HCT116 (cell line): Measurements from ENCODE around the gene STKLD1. TPM values are rescaled to one million over a fixed set of nuclear protein-coding genes. Genes with fewer than 3 reads are reported as not detected.

ENCODE experiments used
- ATAC-seq: fragments of 200-7000 bp; cut with Tn5 transposase; 2 replicates; pipeline ENCODE4 v1.9.1; 2020; ENCODE audit warnings: mild to moderate bottlenecking, moderate library complexity
- BruUV-seq: library from RNA; stranded (reverse); fragments of 400-500 nt; replicated peaks from 2 replicates; lab custom pipeline; 2021; lab: Mats Ljungman, UMichigan
- CTCF ChIA-PET: fragments of 300-600 bp; sonication (Branson Sonifier 250); formaldehyde crosslinking; loops from one replicate; lab custom pipeline; 2021; ENCODE audit warnings: antibody characterized with exemption; lab: Charles Lee
- POLR2A ChIA-PET: fragments of 300-600, 350-600 bp; sonication (Branson Sonifier 250); formaldehyde crosslinking; loops from one replicate; lab custom pipeline; 2021; ENCODE audit warnings: antibody characterized with exemption; lab: Charles Lee
- RAD21 ChIA-PET, 2 experiments: fragments of 300-600 bp; sonication (Branson Sonifier 250); formaldehyde crosslinking; loops; one replicate each; lab custom pipeline; 2023; ENCODE audit warnings: low total read pairs in 2 of 2; ENCODE audit not compliant: uncharacterized antibody in 2 of 2, unreplicated experiment in 2 of 2, low non-redundant PET in 1 of 2; lab: Charles Lee
- DNase-seq: peaks from one replicate; pipeline ENCODE4 v3.0.0-alpha.2; 2010; ENCODE audit warnings: low read depth, low spot score
- H2AFZ ChIP-seq: fragments of 200-600 bp; shearing (Covaris generic), sonication (generic); 2 replicates; pipeline ENCODE4 v1.6.1; 2017; ENCODE audit warnings: low read depth, mixed run types, mixed read lengths, antibody characterized with exemption, low read length; ENCODE audit not compliant: poor library complexity, severe bottlenecking
- H3K27ac ChIP-seq: 2 replicates; pipeline ENCODE4 v1.5.1; 2012; ENCODE audit warnings: low read depth, low read length
- H3K27me3 ChIP-seq: fragments of 200-600 bp; sonication (generic); 2 replicates; pipeline ENCODE4 v1.6.1; 2016; ENCODE audit warnings: mixed run types, low read length, mixed read lengths; ENCODE audit not compliant: insufficient read depth
- H3K36me3 ChIP-seq, 2 experiments: fragments of 200-500 bp in 1 of 2; fragments of 200-600 bp in 1 of 2; sonication (Bioruptor generic) in 1 of 2; sonication (generic) in 1 of 2; 2 replicates each; pipeline versions ENCODE4 v1.5.1 to v1.6.1; 2014 to 2016; ENCODE audit warnings: low read length in 2 of 2, inconsistent platforms in 1 of 2, mixed read lengths in 1 of 2, mixed run types in 1 of 2; ENCODE audit not compliant: insufficient read depth in 2 of 2, control insufficient read depth in 1 of 2
- H3K4me1 ChIP-seq, 2 experiments: fragments of 200-600 bp in 1 of 2; sonication (generic) in 1 of 2; 2 replicates each; pipeline versions ENCODE4 v1.5.1 to v1.6.1; 2012 to 2017; ENCODE audit warnings: low read length in 2 of 2, inconsistent platforms in 1 of 2, mild to moderate bottlenecking in 1 of 2, mixed read lengths in 1 of 2, mixed run types in 1 of 2, moderate library complexity in 1 of 2; ENCODE audit not compliant: insufficient read depth in 2 of 2, control insufficient read depth in 1 of 2
- H3K4me2 ChIP-seq: fragments of 200-600 bp; sonication (generic); 2 replicates; pipeline ENCODE4 v1.6.1; 2017; ENCODE audit warnings: mixed run types, low read length, mixed read lengths
- H3K4me3 ChIP-seq, 2 experiments: fragments of 200-600 bp in 1 of 2; sonication (generic) in 1 of 2; replicated peaks in 1 of 2; 2 replicates each; pipeline ENCODE4 v1.5.1; 2011 to 2016; ENCODE audit warnings: low read length in 2 of 2, control low read depth in 1 of 2, low read depth in 1 of 2, mild to moderate bottlenecking in 1 of 2, mixed read lengths in 1 of 2, mixed run types in 1 of 2
- H3K79me2 ChIP-seq: fragments of 200-600 bp; sonication (generic); 2 replicates; pipeline ENCODE4 v1.6.1; 2017; ENCODE audit warnings: mild to moderate bottlenecking, mixed run types, low read length, moderate library complexity, mixed read lengths; ENCODE audit not compliant: insufficient read depth
- H3K9ac ChIP-seq: fragments of 200-600 bp; sonication (generic); 2 replicates; pipeline ENCODE4 v1.6.1; 2016; ENCODE audit warnings: low read length, mixed read lengths
- H3K9me2 ChIP-seq: fragments of 200-600 bp; sonication (generic), shearing (Covaris generic); 2 replicates; pipeline ENCODE4 v1.6.1; 2017; ENCODE audit warnings: mixed run types, mild to moderate bottlenecking, moderate library complexity; ENCODE audit not compliant: insufficient read depth
- H3K9me3 ChIP-seq, 2 experiments: fragments of 200-500 bp in 1 of 2; fragments of 200-600 bp in 1 of 2; sonication (Bioruptor generic) in 1 of 2; sonication (generic) in 1 of 2; 2 replicates each; pipeline ENCODE4 v1.6.1; 2014 to 2017; ENCODE audit warnings: low read length in 2 of 2, mixed read lengths in 2 of 2, inconsistent platforms in 1 of 2, low read depth in 1 of 2, mild to moderate bottlenecking in 1 of 2, mixed run types in 1 of 2, moderate library complexity in 1 of 2; ENCODE audit not compliant: control insufficient read depth in 1 of 2, insufficient read depth in 1 of 2
- H4K20me1 ChIP-seq: fragments of 200-600 bp; sonication (generic), shearing (Covaris generic); 2 replicates; pipeline ENCODE4 v1.6.1; 2017; ENCODE audit warnings: mixed run types, mild to moderate bottlenecking, moderate library complexity; ENCODE audit not compliant: insufficient read depth
- TCF7L2 ChIP-seq: IDR thresholded peaks from 2 replicates; pipeline ENCODE4 v1.7.0; 2011; ENCODE audit warnings: borderline replicate concordance, inconsistent platforms; ENCODE audit not compliant: insufficient read depth, insufficient read length; ENCODE audit errors: extremely low read depth
- YY1 ChIP-seq: IDR thresholded peaks from 2 replicates; pipeline ENCODE4 v1.6.1; 2011; ENCODE audit warnings: low read length, low read depth, moderate library complexity, mild to moderate bottlenecking; ENCODE audit not compliant: insufficient replicate concordance; ENCODE audit errors: extremely low read depth
- ZFX ChIP-seq: fragments of 450-650 bp; IDR thresholded peaks from 2 replicates; pipeline ENCODE4 v1.6.1; 2017
- ZNF274 ChIP-seq: fragments of 200-500 bp; sonication (Bioruptor generic); IDR thresholded peaks from 2 replicates; pipeline ENCODE4 v1.6.1; 2014; ENCODE audit warnings: mild to moderate bottlenecking, low read depth, low read length, inconsistent platforms
- intact Hi-C: fragments of 100-400 bp; cut with micrococcal nuclease; formaldehyde crosslinking; loops from 2 replicates; pipeline ENCODE4 v1.10.0; 2022
- total RNA-seq: library from RNA; stranded (reverse); gene quantifications from one replicate; pipeline ENCODE4 v1.2.1, GENCODE V29; 2021; ENCODE audit not compliant: unreplicated experiment
- TF ChIP-seq, protein P1 (sequence below): IDR thresholded peaks from 2 replicates; pipeline ENCODE4 v1.6.1; 2012; ENCODE audit warnings: low read depth
- TF ChIP-seq, protein P2 (sequence below), 3 experiments: fragments of 200-600 bp in 1 of 3; sonication (generic) in 1 of 3; IDR thresholded peaks in 2 of 3; conservative IDR thresholded peaks in 1 of 3; 2 replicates each; pipeline ENCODE4 v1.5.1; 2012 to 2017; ENCODE audit warnings: low read depth in 2 of 3, low read length in 2 of 3, antibody characterized with exemption in 1 of 3, borderline replicate concordance in 1 of 3, control low read depth in 1 of 3, mild to moderate bottlenecking in 1 of 3, mixed read lengths in 1 of 3, mixed run types in 1 of 3, moderate library complexity in 1 of 3; ENCODE audit not compliant: insufficient read depth in 1 of 3

The STKLD1 gene
- total RNA-seq, 1 experiment from 2014 or later, result 0.37 TPM

DNA sequence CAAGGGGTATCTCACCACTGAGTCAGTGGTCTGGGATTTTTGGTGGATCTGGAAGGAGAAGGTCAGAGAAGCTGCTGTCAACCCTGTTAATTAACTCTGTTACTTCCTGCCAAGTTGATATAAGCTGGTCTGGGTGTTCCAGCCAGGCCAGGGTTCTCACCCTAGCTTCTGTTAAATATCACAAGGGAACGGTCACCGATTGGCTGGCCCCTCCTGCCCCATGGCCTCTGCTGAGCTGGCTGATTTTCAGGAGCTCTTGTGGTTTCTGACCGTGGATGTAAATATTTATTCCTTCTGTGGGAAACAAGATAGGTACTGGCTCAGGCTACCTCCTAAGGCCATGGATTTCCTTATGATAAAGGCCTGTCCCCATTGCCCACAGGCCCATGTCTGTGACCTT, 47.0 kb downstream of the STKLD1 start:
- TF ChIP-seq, protein P1, sequence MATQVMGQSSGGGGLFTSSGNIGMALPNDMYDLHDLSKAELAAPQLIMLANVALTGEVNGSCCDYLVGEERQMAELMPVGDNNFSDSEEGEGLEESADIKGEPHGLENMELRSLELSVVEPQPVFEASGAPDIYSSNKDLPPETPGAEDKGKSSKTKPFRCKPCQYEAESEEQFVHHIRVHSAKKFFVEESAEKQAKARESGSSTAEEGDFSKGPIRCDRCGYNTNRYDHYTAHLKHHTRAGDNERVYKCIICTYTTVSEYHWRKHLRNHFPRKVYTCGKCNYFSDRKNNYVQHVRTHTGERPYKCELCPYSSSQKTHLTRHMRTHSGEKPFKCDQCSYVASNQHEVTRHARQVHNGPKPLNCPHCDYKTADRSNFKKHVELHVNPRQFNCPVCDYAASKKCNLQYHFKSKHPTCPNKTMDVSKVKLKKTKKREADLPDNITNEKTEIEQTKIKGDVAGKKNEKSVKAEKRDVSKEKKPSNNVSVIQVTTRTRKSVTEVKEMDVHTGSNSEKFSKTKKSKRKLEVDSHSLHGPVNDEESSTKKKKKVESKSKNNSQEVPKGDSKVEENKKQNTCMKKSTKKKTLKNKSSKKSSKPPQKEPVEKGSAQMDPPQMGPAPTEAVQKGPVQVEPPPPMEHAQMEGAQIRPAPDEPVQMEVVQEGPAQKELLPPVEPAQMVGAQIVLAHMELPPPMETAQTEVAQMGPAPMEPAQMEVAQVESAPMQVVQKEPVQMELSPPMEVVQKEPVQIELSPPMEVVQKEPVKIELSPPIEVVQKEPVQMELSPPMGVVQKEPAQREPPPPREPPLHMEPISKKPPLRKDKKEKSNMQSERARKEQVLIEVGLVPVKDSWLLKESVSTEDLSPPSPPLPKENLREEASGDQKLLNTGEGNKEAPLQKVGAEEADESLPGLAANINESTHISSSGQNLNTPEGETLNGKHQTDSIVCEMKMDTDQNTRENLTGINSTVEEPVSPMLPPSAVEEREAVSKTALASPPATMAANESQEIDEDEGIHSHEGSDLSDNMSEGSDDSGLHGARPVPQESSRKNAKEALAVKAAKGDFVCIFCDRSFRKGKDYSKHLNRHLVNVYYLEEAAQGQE, result no peak
- TF ChIP-seq, protein P2, sequence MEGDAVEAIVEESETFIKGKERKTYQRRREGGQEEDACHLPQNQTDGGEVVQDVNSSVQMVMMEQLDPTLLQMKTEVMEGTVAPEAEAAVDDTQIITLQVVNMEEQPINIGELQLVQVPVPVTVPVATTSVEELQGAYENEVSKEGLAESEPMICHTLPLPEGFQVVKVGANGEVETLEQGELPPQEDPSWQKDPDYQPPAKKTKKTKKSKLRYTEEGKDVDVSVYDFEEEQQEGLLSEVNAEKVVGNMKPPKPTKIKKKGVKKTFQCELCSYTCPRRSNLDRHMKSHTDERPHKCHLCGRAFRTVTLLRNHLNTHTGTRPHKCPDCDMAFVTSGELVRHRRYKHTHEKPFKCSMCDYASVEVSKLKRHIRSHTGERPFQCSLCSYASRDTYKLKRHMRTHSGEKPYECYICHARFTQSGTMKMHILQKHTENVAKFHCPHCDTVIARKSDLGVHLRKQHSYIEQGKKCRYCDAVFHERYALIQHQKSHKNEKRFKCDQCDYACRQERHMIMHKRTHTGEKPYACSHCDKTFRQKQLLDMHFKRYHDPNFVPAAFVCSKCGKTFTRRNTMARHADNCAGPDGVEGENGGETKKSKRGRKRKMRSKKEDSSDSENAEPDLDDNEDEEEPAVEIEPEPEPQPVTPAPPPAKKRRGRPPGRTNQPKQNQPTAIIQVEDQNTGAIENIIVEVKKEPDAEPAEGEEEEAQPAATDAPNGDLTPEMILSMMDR (IDR thresholded peaks at IDR 0.05 in 2 of 3, conservative IDR thresholded peaks at IDR 0.05 in 1 of 3; ENCODE audit: borderline replicate concordance in 1 of 3, insufficient read depth in 1 of 3, low read depth in 2 of 3, low read length in 2 of 3), result no peak
- no peak for TF ChIP-seq ZFX
- no peak for TF ChIP-seq YY1
- TF ChIP-seq ZNF274, result no peak
- TF ChIP-seq TCF7L2, result no peak
- Histone ChIP-seq H4K20me1 (no peaks in the 10 kb centered on the region), H3K4me3 (no peak overlapping the region), H2AFZ (no peak overlapping the region), H3K79me2 (no peaks in the 10 kb centered on the region), H3K9me2 (no peaks in the 10 kb centered on the region), H3K36me3 (no peaks in the 10 kb centered on the region), H3K4me2 (no peak overlapping the region), H3K27me3 (no peaks in the 10 kb centered on the region), H3K27ac (no peak overlapping the region), H3K9me3 (no peaks in the 10 kb centered on the region), H3K4me1 (peaks cover 4 to 21% of the 10 kb centered on the region in 2 experiments; a peak in 3 of 4 replicates), H3K9ac (no peak overlapping the region)
- intact Hi-C loops, result no loop called here
- ChIA-PET POLR2A (no interaction called here), CTCF (no interaction called here), RAD21 (no interaction called here)
- ATAC-seq, result no peak
- no TSS peak for BruUV-seq
- DNase-seq, result no peak
